Superior temporal gyrus (tissue), 1 donor: ENCODE measurements around the gene NRCAM.
"Not testable (repeated sequence)": the region's sequence is repeated elsewhere in the genome, so short reads cannot be mapped to it uniquely, and the experiment has no call there.

Source experiments
- DNase-seq: peaks from one replicate; pipeline ENCODE4 v3.0.0-alpha.2; 2016; ENCODE audit errors: extremely low spot score

NRCAM gene

DNA sequence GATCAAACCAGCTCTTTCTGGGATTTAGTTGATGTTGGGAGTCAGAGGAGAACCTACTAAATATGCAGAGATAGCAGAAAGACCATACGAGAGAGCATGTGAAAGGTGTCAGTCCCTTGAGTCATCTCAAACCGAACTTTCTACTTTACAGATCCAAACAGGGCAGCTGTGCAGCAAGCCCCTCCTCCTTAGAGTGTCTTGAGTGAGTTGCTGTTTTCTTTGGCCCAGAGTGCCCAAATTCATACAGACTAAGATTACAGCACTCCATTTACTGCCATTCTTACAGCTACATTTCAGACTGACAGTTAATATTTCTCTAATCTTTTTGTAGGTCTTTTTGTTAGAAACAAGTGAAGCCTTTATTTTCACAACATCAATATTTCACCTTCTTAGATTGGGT, 53.4 kb downstream of the NRCAM start:
- DNase-seq = no peak

DNA sequence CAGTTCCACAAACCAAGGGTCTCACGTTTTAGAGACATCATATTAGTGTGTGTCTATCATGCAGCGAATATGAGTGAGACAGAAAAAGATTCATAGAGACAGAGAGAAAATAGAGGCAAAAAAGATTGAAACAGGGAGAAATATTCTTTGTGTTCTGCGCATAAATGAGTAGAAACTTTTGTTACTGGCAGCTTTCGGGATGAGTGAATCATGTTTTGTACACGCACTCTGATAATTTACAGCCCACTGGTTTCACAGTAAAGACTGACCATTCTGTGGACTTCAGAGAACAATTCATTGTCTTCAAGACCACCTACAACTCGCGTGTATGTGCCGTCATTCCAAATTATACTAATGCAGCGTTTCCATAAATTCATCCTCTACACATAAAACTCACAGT, 60.2 kb downstream of the NRCAM start:
- DNase-seq = no peak

DNA sequence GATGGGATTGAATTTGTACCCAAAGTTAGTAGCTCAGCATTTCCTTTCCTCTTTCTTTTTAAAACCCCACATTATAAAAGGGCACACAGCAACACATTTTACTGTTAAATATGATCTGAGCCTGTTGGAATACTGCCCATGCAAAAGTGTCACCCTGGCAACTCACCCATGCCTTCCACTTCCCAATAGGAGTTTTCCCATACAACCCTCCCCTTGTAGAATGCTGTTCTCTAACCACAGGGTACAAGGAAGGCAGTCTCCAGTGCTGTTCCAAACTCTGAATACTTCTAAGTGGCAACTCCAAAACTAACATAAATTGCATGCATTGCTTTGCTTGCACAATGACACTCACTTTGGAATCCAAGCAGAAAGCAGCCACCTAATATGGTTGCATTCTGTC, 60.8 kb downstream of the NRCAM start:
- no peak for DNase-seq

DNA sequence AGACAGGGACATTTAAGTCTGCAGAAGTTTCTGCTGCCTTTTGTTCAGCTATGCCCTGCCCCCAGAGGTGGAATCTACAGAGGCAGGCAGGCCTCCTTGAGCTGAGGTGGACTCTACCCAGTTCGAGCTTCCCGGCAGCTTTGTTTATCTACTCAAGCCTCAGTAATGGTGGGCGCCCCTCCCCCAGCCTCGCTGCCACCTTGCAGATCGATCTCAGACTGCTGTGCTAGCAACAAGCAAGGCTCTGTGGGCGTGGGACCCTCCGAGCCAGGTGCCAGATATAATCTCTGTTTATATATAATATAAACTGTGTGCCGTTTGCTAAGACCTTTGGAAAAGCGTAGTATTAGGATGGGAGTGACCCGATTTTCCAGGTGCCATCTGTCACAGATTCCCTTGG, 63.1 kb downstream of the NRCAM start:
- DNase-seq = not testable (repeated sequence)

DNA sequence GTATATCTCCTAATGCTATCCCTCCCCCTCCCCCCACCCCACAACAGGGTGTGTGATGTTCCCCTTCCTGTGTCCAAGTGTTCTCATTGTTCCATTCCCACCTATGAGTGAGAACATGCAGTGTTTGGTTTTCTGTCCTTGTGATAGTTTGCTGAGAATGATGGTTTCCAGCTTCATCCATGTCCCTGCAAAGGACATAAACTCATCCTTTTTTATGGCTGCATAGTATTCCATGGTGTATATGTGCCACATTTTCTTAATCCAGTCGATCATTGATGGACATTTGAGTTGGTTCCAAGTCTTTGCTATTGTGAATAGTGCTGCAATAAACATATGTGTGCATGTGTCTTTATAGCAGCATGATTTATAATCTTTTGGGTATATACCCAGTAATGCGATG, 68.5 kb downstream of the NRCAM start:
- not testable (repeated sequence) for DNase-seq

DNA sequence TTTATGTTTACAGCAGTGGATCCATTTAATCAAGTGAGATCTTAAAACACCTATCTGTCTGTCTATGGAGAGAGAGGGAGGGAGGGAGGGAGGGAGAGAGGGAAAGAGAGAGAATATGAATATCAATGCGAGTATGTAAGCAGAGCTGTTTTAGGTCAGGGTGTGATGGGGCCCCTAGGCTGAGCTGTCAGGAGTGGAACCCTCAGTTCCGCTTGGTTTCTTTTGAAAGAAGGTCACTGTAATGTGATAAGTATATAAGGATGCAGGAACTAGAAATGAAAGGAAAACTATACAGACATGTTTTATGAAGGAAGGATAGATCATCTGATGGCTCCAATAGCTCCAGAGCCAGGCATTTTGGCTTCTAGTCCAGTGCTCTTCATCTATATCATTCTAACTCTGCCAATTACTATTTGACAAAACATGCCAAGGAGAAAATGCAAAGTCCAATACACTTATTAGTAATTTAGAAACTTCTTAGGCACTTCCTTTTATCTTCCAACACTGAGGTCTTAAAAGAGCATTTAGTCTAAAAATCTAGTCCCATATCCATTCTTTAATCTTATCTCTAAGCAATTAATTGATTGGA, 70.3 kb downstream of the NRCAM start:
- DNase-seq = no peak

DNA sequence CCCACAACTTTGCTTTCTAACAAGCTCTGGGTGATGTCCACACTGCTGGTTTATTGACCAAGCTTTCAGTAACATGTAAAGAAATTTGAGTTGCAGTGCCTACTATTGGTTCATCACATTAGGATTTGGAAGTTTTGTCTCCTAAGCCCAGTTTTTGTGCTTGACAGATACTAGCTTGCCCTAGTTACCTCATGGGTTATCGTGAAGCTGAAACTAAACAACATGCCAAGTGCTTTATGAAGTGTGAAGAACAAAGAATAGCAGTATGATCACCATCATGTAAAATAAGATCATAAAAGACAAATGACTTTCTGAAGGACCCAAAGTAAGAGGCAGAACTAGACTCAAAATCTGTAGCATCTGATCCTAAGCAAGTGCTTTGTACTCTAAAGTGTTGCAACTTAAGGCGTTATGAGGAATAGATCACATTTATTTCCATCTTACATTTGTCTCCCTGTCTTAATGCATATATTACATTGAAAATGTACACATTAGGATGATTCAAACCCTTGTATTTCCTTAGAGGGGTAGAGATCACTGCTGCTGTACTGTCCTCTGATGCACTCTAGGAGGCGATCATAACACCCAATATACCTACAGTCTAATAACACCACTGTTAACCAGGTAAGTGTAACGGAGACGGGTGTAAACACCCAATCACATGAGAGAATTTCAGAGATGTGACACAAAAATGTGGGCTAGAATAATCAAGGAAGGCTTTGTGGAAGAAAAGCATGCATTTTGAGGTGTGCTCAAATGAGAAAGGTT, 71.3 kb downstream of the NRCAM start:
- DNase-seq = no peak

DNA sequence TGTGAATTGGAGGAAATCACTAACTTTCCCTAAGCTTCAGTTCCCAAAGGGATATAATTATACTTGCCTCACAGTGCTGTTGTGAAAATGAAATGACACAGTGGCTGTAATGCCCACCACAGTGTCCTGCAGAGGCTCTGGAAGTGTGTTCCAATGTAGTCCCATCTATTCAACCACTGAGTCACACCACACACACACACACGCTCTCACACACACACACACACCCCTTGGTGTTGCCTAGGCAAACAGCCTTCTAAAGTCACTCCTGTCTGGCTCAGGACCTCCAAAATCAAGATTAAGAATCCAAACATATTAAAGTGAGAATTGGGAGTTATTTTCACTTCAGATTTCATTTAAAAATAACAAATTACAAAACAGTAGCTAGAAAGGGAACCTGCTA, 73.3 kb downstream of the NRCAM start:
- DNase-seq = no peak

DNA sequence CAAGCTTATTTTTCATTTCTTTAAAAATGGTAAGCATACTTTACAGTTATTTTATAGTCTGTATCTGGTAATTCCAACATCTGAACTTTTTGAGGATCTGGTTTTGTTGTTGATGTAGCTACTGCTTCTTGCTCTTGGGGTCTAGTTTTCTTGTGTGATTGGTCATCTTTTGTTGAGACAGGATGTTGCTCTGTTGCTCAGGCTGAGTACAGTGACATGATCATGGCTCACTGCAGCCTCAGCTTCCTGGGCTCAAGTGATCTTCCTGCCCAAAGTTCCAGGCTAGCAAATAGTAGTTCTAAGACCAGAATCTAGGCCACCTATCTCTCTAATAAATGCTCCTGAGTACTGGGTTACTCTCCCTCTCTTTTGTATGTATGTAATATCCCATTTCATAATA, 75.7 kb downstream of the NRCAM start:
- no peak for DNase-seq

DNA sequence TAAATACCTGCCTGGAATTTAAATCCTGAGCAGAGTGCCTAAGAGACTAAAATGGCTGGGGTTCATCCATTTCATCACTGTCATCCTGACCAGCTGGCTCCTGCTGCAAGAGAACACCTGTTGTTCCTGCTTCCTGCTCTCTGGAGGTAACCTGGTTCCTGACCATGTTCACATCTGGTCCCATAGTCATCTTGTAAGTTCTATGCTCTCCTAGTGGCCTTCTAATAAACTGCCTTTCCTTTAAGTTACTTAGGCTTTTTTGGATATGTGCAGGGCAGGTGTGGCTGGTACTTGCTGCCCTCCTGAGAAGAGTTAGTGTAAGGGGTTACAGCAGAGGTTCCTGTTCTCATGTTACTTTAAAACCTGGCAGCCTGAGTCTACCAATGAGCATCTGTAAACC, 80.0 kb downstream of the NRCAM start:
- no peak for DNase-seq

DNA sequence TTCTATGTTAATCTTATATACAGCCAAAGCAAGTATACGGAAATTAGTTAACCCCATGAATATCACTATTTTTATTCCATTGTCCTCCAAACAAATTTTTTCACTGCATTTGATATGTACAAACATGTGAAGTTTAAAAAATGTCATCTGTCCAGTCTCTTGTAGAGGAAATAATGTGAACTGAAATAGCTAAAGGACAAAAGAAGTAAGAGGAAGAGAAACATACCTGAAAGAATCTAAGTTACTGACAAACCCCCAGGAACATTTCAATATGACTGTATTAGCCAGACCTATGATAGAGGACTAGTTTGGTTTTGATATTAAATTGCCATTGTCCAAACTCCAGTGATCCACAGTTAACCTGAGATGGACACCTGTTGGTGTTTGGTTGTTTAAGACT, 80.6 kb downstream of the NRCAM start:
- no peak for DNase-seq

DNA sequence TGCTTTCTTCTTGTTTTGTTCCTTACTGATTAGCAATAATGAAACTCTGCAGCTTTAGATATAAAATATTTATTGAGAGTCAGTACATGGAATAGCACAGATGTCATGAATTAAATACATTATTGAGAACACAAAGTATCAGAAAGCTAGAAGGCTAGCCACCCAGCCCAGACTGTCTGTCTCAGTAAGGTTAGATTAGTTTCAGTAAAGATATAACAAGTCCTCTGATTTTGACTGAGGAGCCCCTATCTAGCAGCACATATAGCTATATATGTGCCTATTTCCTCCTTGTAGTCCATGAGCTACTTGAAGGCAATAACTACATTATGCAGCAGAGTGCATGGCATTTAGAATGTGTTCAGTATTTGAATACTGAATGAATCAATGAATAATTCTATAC, 81.3 kb downstream of the NRCAM start:
- no peak for DNase-seq

DNA sequence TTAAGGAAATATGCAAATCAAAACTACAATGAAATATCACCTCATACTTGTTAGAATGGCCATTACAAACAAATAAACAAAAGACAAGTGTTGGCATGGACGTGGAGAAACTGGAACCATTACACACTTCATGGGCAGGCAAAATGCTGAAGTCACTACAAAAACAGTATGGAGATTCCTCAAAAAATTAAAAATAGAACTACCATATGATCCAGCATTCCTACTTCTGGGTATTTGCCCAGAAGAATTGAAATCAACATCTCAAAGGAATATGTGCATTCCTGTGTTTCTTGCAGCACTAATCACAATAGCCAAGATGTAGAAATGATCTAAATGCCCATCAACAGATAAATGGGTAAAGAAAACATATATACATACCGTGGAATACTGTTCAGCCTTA, 83.6 kb downstream of the NRCAM start:
- DNase-seq = no peak

DNA sequence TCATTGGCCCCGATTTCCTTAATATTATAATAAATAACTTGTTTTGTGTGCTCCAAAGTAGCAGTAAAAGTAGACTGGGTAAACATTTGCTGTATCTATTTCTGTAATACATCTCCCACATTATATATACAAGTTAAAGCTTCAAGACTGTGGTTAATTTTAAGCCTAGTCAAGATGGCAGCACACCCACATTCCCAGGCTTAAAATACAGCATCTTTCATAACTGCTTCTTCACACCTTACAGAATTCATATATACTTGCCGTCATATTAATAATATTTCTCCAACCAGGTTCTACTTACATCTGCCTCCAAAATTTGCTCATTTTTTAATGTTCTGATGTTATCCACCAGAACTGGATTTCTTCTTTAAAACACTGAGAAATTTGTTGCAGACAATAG, 85.6 kb downstream of the NRCAM start:
- peak; percentile 73 for DNase-seq

DNA sequence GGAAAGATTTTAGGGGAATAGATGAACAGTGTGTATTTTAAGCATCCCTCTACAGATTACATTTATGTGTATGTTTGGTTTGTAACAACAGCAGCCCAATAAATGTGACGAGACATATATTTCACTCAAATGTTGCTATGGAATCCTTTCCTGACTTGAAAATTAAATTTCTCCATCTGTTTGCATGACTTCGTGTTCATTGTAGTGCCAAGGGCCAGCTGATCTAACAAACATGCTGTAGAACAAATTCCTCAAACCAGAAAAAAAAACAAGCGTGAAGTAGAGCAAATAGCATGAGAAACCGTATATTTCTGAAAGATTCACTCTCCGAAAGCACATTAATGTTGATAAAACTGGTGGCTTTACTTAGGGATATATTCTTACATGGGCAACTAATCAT, 87.8 kb downstream of the NRCAM start:
- DNase-seq = peak; percentile 61

DNA sequence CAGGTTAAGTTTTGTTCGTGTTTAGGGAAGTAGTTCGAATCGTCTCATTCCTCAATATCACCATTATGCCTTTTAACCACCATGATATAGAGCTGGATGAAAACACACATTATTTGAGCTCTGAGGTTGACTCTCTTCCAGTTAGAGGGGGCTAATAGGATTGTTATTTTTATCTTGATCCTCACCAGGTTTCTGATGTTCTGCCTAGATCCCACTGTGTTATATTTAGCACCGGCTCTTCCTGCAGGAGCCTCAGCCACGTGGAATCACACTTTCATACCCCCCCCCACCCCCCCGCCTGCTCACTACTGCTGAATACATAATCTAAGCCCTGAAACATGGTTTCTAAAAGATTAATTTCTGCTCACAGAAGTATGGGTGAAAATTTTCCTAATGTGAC, 88.3 kb downstream of the NRCAM start:
- DNase-seq = no peak

DNA sequence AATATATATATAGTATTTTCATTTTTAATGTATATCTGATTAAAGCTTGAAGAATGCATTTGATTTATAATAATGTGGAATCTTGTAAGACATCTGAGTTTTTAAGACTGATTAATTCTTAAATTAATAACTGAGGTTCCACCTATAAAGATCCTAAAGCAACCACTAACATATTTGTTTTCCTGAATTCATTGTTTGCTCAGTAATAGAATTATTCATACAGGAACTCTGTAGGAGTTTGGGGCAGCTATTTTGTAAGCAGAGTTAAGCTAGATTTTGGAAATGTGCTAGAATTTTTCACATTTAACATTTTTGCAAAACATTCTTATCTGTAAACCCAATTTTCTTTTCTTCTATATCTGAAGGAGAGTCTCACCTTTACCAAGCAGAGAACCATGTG, 88.9 kb downstream of the NRCAM start:
- DNase-seq = no peak

DNA sequence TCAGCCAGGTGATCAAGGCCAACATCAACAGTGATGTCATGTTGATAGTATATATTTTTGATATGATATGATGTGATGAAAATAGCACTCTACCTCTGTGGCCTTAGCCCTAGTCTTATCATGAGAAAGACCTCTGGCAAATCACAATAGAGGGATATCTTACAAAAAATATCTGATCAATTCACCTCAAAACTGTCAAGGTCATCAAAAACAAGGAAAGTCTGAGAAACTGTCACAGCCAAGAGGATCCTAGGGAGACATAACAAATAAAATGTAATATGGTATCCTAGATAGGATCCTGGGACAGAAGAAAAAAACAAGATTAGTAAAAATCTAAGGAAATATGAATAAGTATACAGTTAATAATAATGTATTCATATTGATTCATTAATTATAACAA, 92.6 kb downstream of the NRCAM start:
- no peak for DNase-seq

DNA sequence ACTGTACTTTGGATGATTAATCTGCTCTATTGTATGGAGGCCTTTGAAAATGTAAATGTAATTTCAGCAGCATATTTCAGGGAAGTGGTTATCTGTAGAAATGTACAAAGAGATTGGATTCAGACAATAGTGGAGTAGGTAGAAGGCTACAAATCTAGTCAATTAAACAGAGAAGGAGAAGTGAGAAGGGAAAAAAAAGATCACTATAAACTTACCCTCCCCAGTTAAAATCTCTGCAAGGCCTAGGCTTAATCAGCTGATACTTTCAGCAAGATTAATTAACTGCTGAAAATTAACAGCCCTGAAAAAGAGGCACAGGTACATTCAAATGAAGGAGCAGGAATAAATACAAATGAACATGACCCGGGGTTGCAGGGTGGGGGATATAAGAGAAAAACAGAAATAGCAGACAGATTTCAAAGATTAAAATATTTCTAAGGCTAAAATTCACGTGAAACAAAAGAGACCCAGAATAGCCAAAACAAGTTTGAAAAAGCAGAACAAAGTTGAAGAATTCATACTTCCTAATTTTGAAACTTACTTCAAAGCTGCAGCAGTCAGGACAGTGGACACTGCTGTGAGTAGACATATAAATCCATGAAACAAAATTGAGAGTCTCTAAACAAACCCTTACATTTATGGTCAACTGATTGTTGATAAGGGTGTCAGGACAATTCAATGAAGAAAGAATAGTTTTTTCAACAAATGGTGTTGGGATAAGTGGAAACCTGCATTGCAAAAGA, 96.0 kb downstream of the NRCAM start:
- DNase-seq = no peak

DNA sequence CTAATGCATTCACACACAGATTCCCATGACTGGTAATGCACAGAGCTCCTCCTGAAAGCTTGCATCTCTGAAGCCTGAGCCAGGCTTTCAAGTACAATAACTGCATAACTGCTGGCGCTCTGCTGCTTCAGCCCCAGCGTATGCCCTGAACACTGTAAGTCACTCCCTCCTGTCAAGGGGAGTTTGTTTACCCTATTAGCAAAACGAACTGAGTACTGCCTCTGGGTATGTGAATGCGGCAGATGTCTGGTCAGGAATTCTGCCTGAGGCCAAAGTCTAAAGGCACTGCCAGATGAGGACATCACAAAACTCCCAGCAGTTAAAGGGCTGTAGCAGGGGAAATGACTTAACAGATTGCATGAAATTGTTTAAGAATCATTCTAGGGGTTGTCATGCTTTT, 97.7 kb downstream of the NRCAM start:
- DNase-seq = no peak

DNA sequence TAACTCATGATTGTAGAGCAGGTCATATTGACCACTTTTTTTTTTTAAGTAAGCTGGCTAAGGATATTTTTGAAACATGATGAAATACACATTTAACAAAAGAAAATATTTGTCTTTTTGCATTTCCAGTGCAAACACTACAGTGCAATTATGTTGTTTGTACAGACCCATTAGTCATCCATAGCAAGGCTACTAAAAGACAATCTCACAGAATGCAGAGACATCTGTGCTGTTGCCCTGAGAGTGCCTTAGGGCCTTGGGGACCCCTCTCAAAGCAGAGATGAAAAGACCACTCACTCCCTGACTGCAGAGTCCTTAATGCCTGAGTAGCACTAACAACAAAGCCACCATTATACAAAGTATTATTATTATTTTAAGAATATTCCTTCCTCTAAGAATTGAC, 104.5 kb downstream of the NRCAM start:
- no peak for DNase-seq

DNA sequence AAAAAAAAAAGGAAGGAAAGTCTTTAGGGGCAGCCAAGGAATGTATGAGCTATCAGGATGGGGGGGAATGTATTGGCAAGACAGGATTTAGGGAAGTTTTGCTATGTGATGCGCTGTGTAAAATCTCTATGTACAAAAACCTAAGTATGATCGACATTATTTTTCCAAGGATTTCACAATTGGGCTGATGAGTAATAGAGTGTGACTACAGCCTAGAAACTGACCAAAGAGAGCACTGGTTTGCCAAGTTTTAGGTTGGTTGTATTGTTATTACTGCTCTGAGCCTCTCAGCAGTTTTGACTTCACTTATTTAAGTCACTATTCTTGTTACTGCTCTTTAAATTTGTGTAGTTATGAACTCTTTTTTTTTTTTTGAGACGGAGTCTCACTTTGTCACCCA, 107.3 kb downstream of the NRCAM start:
- no peak for DNase-seq

DNA sequence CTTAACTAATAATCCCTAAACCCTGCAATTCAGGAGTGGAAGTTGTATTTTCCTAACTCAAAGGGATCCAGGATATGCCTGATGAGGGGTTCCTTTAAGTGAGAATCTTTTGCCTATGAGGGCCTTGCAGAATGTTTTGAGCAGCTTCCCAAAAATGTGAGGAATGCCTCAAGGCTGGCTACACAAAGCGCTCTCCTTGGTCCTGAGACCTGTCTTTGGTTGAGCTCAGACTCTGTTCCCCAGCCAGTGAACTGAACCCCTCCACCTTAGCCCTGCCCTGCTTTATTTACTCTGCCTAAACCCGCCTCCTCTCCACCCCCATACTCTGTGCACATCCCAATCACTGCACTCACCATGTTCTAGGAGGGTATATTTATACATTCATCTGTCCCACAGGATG, 108.6 kb downstream of the NRCAM start:
- DNase-seq = peak; percentile 19
